Measurements from ENCODE around the gene FOXE1.
A peak's percentile ranks its signal among the peaks of the same experiment; 100 is the strongest.

FOXE1 gene

GRCh38 chr9:97848480-97849237, 4.4 kb upstream of the FOXE1 start:
- DNase-seq (ENCODE audit: low read depth), result no peak

- no peak for DNase-seq (ENCODE audit: low read depth)
Observed at GRCh38 chr9:97849980-97850379, 3.0 kb upstream of the FOXE1 start.

GRCh38 chr9:97850746-97851445, 2.1 kb upstream of the FOXE1 start:
- DNase-seq (ENCODE audit: low read depth), result no peak

GRCh38 chr9:97851446-97851883, 1.6 kb upstream of the FOXE1 start:
- DNase-seq (ENCODE audit: low read depth), result no peak

- no peak for DNase-seq (ENCODE audit: low read depth)
Observed at GRCh38 chr9:97852001-97852398, 1.0 kb upstream of the FOXE1 start.

GRCh38 chr9:97852399-97853055, 499 bp upstream of the FOXE1 start:
- DNase-seq (ENCODE audit: low read depth), result no peak

- DNase-seq (ENCODE audit: low read depth), result peak; percentile 25
Observed at GRCh38 chr9:97853844-97854695, 1.0 kb downstream of the FOXE1 start.

GRCh38 chr9:97854696-97855485, 1.9 kb downstream of the FOXE1 start:
- DNase-seq (ENCODE audit: low read depth), result no peak

- DNase-seq (ENCODE audit: low read depth), result no peak
Observed at GRCh38 chr9:97855486-97855875, 2.5 kb downstream of the FOXE1 start.

- DNase-seq (ENCODE audit: low read depth), result no peak
Observed at GRCh38 chr9:97855899-97856298, 2.9 kb downstream of the FOXE1 start.

GRCh38 chr9:97856857-97857605, 4.0 kb downstream of the FOXE1 start:
- DNase-seq (ENCODE audit: low read depth), result no peak

- no peak for DNase-seq (ENCODE audit: low read depth)
Observed at GRCh38 chr9:97857606-97858392, 4.8 kb downstream of the FOXE1 start.

- no peak for DNase-seq (ENCODE audit: low read depth)
Observed at GRCh38 chr9:97858393-97858713, 5.3 kb downstream of the FOXE1 start.

- no peak for DNase-seq (ENCODE audit: low read depth)
Observed at GRCh38 chr9:97858826-97859225, 5.8 kb downstream of the FOXE1 start.

- DNase-seq (ENCODE audit: low read depth), result no peak
Observed at GRCh38 chr9:97859346-97859745, 6.3 kb downstream of the FOXE1 start.

GRCh38 chr9:97860451-97861147, 7.6 kb downstream of the FOXE1 start:
- DNase-seq (ENCODE audit: low read depth), result no peak

- DNase-seq (ENCODE audit: low read depth), result no peak
Observed at GRCh38 chr9:97861148-97861475, 8.1 kb downstream of the FOXE1 start.

- DNase-seq (ENCODE audit: low read depth), result no peak
Observed at GRCh38 chr9:97863314-97863713, 10.3 kb downstream of the FOXE1 start.

GRCh38 chr9:97864396-97864795, 11.4 kb downstream of the FOXE1 start:
- no peak for DNase-seq (ENCODE audit: low read depth)
